Measurements from ENCODE around the gene MIER1. TPM values are rescaled to one million over a fixed set of nuclear protein-coding genes. Genes with fewer than 3 reads are reported as not detected.
"Not testable (repeated sequence)": the region's sequence is repeated elsewhere in the genome, so short reads cannot be mapped to it uniquely, and the experiment has no call there.

Gene MIER1
- total RNA-seq, 3 donors from 2014 or later = 73.2 to 78.2 (median 77.2) TPM

- TF ChIP-seq, protein P1, sequence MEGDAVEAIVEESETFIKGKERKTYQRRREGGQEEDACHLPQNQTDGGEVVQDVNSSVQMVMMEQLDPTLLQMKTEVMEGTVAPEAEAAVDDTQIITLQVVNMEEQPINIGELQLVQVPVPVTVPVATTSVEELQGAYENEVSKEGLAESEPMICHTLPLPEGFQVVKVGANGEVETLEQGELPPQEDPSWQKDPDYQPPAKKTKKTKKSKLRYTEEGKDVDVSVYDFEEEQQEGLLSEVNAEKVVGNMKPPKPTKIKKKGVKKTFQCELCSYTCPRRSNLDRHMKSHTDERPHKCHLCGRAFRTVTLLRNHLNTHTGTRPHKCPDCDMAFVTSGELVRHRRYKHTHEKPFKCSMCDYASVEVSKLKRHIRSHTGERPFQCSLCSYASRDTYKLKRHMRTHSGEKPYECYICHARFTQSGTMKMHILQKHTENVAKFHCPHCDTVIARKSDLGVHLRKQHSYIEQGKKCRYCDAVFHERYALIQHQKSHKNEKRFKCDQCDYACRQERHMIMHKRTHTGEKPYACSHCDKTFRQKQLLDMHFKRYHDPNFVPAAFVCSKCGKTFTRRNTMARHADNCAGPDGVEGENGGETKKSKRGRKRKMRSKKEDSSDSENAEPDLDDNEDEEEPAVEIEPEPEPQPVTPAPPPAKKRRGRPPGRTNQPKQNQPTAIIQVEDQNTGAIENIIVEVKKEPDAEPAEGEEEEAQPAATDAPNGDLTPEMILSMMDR (IDR thresholded peaks at IDR 0.05) = no peak
- no peak for DNase-seq
- ATAC-seq = no peak
- H3K36me3 ChIP-seq (ENCODE audit: low read depth) = no peaks in the 10 kb centered on the region
- intact Hi-C loops (cut with DNase I, micrococcal nuclease) = no loop called here
- H3K9me3 ChIP-seq = no peaks in the 10 kb centered on the region
- H3K4me1 ChIP-seq (ENCODE audit: low read depth) = no peaks in the 10 kb centered on the region
- no peak overlapping the region for H3K4me3 ChIP-seq
Measured at GRCh38 chr1:66947267-66947666, 22.5 kb downstream of the MIER1 start.

- Histone ChIP-seq H3K4me3 (no peak overlapping the region), H3K9me3 (no peaks in the 10 kb centered on the region), H3K4me1 (ENCODE audit: low read depth) (peaks cover 6% of the 10 kb centered on the region), H3K36me3 (ENCODE audit: low read depth) (no peaks in the 10 kb centered on the region)
- DNase-seq (no peak), ATAC-seq (no peak)
- TF ChIP-seq, protein P1 (IDR thresholded peaks at IDR 0.05) = no peak
- intact Hi-C loops (cut with DNase I, micrococcal nuclease) = no loop called here
Measured at GRCh38 chr1:66951513-66951912, 26.7 kb downstream of the MIER1 start.

- no peak overlapping the region for H3K4me3 ChIP-seq
- peaks cover 4% of the 10 kb centered on the region for H3K36me3 ChIP-seq (ENCODE audit: low read depth)
- H3K9me3 ChIP-seq = no peaks in the 10 kb centered on the region
- no peak for ATAC-seq
- TF ChIP-seq, protein P1 (IDR thresholded peaks at IDR 0.05) = no peak
- intact Hi-C loops (cut with DNase I, micrococcal nuclease) = no loop called here
- DNase-seq = no peak
- peaks cover 6% of the 10 kb centered on the region for H3K4me1 ChIP-seq (ENCODE audit: low read depth)
Measured at GRCh38 chr1:66954208-66954607, 29.4 kb downstream of the MIER1 start.

- intact Hi-C loops (cut with DNase I, micrococcal nuclease) = no loop called here
- TF ChIP-seq, protein P1 (IDR thresholded peaks at IDR 0.05) = no peak
- H3K36me3 ChIP-seq (ENCODE audit: low read depth) = peaks cover 4% of the 10 kb centered on the region
Measured at GRCh38 chr1:66957938-66958337, 33.1 kb downstream of the MIER1 start.

DNA sequence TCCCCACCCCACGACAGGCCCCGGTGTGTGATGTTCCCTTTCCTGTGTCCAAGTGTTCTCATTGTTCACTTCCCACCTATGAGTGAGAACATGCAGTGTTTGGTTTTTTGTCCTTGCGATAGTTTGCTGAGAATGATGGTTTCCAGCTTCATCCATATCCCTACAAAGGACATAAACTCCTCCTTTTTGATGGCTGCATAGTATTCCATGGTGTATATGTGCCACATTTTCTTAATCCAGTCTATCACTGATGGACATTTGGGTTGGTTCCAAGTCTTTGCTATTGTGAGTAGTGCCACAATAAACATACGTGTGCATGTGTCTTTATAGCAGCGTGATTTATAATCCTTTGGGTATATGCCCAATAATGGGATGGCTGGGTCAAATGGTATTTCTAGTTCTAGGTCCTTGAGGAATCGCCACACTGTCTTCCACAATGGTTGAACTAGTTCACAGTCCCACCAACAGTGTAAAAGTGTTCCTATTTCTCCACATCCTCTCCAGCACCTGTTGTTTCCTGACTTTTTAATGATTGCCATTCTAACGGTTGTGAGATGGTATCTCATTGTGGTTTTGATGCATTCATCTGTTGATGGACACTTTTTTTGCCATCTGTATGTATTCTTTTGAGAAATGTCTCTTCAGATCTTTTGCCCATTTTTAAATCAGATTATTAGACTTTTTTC, 41.5 kb downstream of the MIER1 start:
- H3K4me1 ChIP-seq (ENCODE audit: low read depth); intact Hi-C loops (cut with DNase I, micrococcal nuclease); DNase-seq; H3K9me3 ChIP-seq; ATAC-seq; H3K4me3 ChIP-seq; H3K36me3 ChIP-seq (ENCODE audit: low read depth): not testable (repeated sequence)

More at GRCh38 chr1:66957938-66958337, 33.1 kb downstream of the MIER1 start:
- ATAC-seq (no peak), DNase-seq (no peak)
- no peaks in the 10 kb centered on the region for H3K9me3 ChIP-seq
- peaks cover 6% of the 10 kb centered on the region for H3K4me1 ChIP-seq (ENCODE audit: low read depth)
- H3K4me3 ChIP-seq = no peak overlapping the region

DNA sequence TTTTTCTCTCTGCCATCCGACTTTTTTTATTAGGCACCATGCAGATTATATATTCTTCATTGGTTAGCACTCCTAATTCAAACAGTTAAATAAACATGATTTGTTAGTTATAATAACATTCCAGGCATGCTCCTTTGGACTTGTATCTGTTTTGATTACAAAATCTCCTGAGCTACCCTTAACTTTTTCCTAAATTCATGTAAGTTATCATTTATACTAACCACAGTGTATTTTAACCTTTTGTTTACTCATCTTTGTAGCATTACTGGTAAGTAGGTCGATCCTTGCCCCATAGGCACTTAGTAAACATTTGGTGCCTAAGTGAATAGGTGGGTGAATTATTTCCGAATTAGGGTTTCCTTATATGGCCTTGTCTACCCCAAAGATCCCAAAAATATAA, 43.8 kb downstream of the MIER1 start:
- intact Hi-C loops (cut with DNase I, micrococcal nuclease) = no loop called here
- Histone ChIP-seq H3K36me3 (ENCODE audit: low read depth) (no peaks in the 10 kb centered on the region), H3K9me3 (no peaks in the 10 kb centered on the region), H3K4me1 (ENCODE audit: low read depth) (no peaks in the 10 kb centered on the region), H3K4me3 (no peak overlapping the region)
- TF ChIP-seq, protein P1 (IDR thresholded peaks at IDR 0.05) = no peak
- no peak for ATAC-seq
- no peak for DNase-seq

All from mucosa of descending colon (tissue), 3 donors.